K562 treated with DMSO at 1 percent for 48 hours (cell line): ENCODE measurements around the gene GPR158. TPM values are rescaled to one million over a fixed set of nuclear protein-coding genes. Genes with fewer than 3 reads are reported as not detected.

Source experiments
- total RNA-seq: library from RNA; unstranded; fragments of 300-600 nt; gene quantifications from 2 replicates; pipeline ENCODE4 v1.2.3, GENCODE V29; 2022; ENCODE audit warnings: low replicate concordance; ENCODE audit errors: extremely low read depth

GPR158 gene, protein sequence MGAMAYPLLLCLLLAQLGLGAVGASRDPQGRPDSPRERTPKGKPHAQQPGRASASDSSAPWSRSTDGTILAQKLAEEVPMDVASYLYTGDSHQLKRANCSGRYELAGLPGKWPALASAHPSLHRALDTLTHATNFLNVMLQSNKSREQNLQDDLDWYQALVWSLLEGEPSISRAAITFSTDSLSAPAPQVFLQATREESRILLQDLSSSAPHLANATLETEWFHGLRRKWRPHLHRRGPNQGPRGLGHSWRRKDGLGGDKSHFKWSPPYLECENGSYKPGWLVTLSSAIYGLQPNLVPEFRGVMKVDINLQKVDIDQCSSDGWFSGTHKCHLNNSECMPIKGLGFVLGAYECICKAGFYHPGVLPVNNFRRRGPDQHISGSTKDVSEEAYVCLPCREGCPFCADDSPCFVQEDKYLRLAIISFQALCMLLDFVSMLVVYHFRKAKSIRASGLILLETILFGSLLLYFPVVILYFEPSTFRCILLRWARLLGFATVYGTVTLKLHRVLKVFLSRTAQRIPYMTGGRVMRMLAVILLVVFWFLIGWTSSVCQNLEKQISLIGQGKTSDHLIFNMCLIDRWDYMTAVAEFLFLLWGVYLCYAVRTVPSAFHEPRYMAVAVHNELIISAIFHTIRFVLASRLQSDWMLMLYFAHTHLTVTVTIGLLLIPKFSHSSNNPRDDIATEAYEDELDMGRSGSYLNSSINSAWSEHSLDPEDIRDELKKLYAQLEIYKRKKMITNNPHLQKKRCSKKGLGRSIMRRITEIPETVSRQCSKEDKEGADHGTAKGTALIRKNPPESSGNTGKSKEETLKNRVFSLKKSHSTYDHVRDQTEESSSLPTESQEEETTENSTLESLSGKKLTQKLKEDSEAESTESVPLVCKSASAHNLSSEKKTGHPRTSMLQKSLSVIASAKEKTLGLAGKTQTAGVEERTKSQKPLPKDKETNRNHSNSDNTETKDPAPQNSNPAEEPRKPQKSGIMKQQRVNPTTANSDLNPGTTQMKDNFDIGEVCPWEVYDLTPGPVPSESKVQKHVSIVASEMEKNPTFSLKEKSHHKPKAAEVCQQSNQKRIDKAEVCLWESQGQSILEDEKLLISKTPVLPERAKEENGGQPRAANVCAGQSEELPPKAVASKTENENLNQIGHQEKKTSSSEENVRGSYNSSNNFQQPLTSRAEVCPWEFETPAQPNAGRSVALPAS (N-terminal part only)
- not detected in 2 replicates for total RNA-seq

DNA sequence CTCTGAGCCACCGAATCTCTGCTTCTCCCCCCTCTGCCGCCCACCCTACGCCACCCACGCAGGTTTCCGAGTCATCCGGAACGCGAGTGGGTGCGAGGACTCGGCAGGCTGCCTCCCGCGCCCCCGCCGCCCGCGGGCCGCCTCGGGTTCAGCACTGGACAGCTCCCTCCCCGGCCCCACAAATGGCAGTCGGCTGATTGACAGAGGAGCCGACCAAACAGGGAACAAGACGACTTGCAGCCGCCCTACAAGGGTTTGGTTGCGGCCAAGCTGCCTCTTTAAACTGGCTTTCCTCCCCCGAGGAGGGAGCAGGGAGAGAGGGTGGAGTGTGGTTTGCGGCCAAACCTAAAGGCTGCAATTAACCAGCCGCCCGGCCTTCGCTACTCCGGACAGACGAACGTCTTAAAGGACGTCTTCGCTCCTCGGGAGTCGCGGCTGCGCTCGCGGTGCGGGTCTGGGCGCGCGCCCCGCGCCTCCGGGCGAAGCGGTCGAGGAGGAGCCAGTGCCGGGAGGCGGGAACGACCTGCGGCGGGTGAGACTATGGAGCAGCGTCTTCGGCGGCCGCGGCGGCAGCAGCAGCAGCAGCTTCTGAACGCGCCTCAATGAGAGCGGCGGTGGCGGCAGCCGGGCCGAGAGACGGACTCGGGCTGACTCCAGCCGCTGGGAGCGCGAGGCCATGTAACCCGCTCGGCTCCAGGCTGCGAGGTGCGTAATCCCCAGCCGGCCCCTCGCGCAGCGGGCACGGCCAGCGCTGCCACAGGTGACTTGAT lies at the start of gene GPR158:
Gene GPR158 (plus strand): TSS at position 541 of the 770 bp plus-strand sequence. CDS start 420 bp downstream, outside the sequence.

Other genes with a start within 250 kb of the GPR158 start
- gene PRTFDC1, start 222.4 kb upstream of the GPR158 start, total RNA-seq: not detected in 2 replicates
- gene ENKUR, start 158.8 kb upstream of the GPR158 start, total RNA-seq: not detected in 2 replicates
- not detected in 2 replicates for gene THNSL1, start 158.4 kb upstream of the GPR158 start, total RNA-seq